ENCODE data around the gene TRIM28.

DNA sequence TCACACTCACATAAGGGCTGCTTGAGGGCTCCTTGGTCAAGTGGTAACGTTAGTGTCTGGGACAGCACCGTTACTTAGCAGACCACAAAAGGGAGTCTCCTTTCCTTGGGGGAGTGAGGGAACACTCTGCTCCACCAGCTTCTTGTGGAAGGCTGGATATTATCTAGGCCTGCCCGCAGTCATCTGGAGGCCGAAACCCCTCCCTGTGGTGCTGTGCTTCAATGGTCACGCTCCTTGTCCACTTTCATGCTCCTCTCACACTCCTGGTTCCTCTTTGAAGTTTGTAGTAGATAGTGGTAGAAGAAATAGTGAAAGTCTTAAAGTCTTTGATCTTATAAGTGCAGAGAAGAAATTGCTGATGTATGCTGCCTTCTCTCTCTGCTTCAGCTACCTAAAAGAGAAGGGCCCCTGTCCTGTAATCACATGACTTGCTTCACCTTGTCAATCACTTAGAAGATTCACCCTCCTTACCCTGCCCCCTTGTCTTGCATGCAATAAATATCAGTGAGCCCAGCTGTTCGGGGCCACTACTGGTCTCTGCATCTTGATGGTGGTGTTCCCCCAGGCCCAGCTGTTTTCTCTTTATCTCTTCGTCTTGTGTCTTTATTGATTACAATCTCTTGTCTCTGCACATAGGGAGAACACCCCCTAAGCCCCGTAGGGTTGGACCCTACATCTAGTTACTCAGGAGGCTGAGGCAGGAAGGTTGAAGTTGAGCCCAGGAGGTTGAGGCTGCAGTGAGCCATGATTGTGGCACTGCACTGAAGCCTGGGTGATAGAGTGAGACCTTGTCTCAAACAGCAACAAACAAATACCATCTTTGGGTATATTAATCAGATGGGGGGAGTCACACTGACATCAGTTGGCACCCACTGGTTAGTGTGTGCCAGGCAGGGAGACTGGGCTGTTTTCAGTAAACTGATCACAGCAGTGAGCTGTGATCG is 40.9 kb downstream of the TRIM28 start:
- TF ChIP-seq, protein P1, sequence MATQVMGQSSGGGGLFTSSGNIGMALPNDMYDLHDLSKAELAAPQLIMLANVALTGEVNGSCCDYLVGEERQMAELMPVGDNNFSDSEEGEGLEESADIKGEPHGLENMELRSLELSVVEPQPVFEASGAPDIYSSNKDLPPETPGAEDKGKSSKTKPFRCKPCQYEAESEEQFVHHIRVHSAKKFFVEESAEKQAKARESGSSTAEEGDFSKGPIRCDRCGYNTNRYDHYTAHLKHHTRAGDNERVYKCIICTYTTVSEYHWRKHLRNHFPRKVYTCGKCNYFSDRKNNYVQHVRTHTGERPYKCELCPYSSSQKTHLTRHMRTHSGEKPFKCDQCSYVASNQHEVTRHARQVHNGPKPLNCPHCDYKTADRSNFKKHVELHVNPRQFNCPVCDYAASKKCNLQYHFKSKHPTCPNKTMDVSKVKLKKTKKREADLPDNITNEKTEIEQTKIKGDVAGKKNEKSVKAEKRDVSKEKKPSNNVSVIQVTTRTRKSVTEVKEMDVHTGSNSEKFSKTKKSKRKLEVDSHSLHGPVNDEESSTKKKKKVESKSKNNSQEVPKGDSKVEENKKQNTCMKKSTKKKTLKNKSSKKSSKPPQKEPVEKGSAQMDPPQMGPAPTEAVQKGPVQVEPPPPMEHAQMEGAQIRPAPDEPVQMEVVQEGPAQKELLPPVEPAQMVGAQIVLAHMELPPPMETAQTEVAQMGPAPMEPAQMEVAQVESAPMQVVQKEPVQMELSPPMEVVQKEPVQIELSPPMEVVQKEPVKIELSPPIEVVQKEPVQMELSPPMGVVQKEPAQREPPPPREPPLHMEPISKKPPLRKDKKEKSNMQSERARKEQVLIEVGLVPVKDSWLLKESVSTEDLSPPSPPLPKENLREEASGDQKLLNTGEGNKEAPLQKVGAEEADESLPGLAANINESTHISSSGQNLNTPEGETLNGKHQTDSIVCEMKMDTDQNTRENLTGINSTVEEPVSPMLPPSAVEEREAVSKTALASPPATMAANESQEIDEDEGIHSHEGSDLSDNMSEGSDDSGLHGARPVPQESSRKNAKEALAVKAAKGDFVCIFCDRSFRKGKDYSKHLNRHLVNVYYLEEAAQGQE (IDR thresholded peaks at IDR 0.05; ENCODE audit: low read depth) = no peak
- TF ChIP-seq, protein P2, sequence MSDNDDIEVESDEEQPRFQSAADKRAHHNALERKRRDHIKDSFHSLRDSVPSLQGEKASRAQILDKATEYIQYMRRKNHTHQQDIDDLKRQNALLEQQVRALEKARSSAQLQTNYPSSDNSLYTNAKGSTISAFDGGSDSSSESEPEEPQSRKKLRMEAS (IDR thresholded peaks at IDR 0.05) = no peak
- TF ChIP-seq ZBTB7A (IDR thresholded peaks at IDR 0.05; ENCODE audit: low read depth) = no peak
- no peak for TF ChIP-seq RAD21 (IDR thresholded peaks at IDR 0.05; ENCODE audit: low read depth)
